IMR-90 (cell line): ENCODE data around the gene SDC1. TPM values are rescaled to one million over a fixed set of nuclear protein-coding genes. Genes with fewer than 3 reads are reported as not detected.

Experiments used
- ATAC-seq: fragments of 200-7000 bp; cut with Tn5 transposase; 2 replicates; pipeline ENCODE4 v1.9.1; 2020; ENCODE audit warnings: low read depth, mild to moderate bottlenecking, moderate library complexity
- BruUV-seq: library from RNA; stranded (reverse); fragments of 400-500 nt; replicated peaks from 2 replicates; lab custom pipeline; 2021; lab: Mats Ljungman, UMichigan
- CTCF ChIA-PET: fragments of 300-600 bp; formaldehyde crosslinking; extraction: SDS; loops from one replicate; lab custom pipeline; 2021; ENCODE audit warnings: antibody characterized with exemption; lab: Yijun Ruan, JAX
- POLR2A ChIA-PET: fragments of 300-600 bp; sonication (Branson Sonifier 250); formaldehyde crosslinking; loops from one replicate; lab custom pipeline; 2022; ENCODE audit warnings: antibody characterized with exemption; ENCODE audit not compliant: unreplicated experiment; lab: Charles Lee
- DNase-seq: peaks from one replicate; pipeline ENCODE4 v3.0.0; 2013
- H2AFZ ChIP-seq: replicated peaks from 2 replicates; pipeline ENCODE3; 2013; ENCODE audit warnings: low read length, mild to moderate bottlenecking; ENCODE audit not compliant: poor library complexity
- H2AK5ac ChIP-seq: 2 replicates; pipeline ENCODE4 v1.6.1; 2013; ENCODE audit warnings: low read depth, low read length, inconsistent platforms
- H2AK9ac ChIP-seq: replicated peaks from 2 replicates; pipeline ENCODE3; 2013; ENCODE audit warnings: mild to moderate bottlenecking, low read depth, low read length, moderate library complexity; ENCODE audit not compliant: poor library complexity
- H2BK120ac ChIP-seq: 2 replicates; pipeline ENCODE4 v1.6.1; 2013; ENCODE audit warnings: low read depth, low read length, inconsistent platforms
- H2BK15ac ChIP-seq: 3 replicates; pipeline ENCODE4 v1.6.1; 2013; ENCODE audit warnings: low read depth, low read length, inconsistent platforms
- H2BK20ac ChIP-seq: 2 replicates; pipeline ENCODE4 v1.6.1; 2013; ENCODE audit warnings: low read depth, mild to moderate bottlenecking, inconsistent platforms, low read length, moderate library complexity
- H2BK5ac ChIP-seq: 2 replicates; pipeline ENCODE4 v1.6.1; 2013; ENCODE audit warnings: mild to moderate bottlenecking, low read depth, low read length, inconsistent platforms; ENCODE audit not compliant: poor library complexity, severe bottlenecking
- H3K14ac ChIP-seq: replicated peaks from 2 replicates; pipeline ENCODE4 v1.6.1; 2013; ENCODE audit warnings: low read depth, low read length, inconsistent platforms
- H3K18ac ChIP-seq: 2 replicates; pipeline ENCODE4 v1.6.1; 2013; ENCODE audit warnings: low read depth, low read length, control low read depth
- H3K23ac ChIP-seq: 2 replicates; pipeline ENCODE4 v1.6.1; 2013; ENCODE audit warnings: low read depth, low read length, inconsistent platforms
- H3K27ac ChIP-seq: 2 replicates; pipeline ENCODE4 v1.5.1; 2013; ENCODE audit warnings: mild to moderate bottlenecking, control low read depth, low read length; ENCODE audit not compliant: insufficient read depth
- H3K27me3 ChIP-seq: 2 replicates; pipeline ENCODE4 v1.6.1; 2013; ENCODE audit warnings: low read length; ENCODE audit not compliant: control insufficient read depth, insufficient read depth
- H3K36me3 ChIP-seq: 2 replicates; pipeline ENCODE4 v1.6.1; 2013; ENCODE audit warnings: low read length, mixed read lengths; ENCODE audit not compliant: control insufficient read depth, insufficient read depth
- H3K4ac ChIP-seq: 2 replicates; pipeline ENCODE4 v1.6.1; 2013; ENCODE audit warnings: low read depth, low read length, inconsistent platforms
- H3K4me1 ChIP-seq: 2 replicates; pipeline ENCODE4 v1.6.1; 2013; ENCODE audit warnings: low read length, mixed read lengths; ENCODE audit not compliant: control insufficient read depth, insufficient read depth
- H3K4me2 ChIP-seq: 2 replicates; pipeline ENCODE4 v1.6.1; 2013; ENCODE audit warnings: low read depth, mild to moderate bottlenecking, control low read depth, low read length, moderate library complexity
- H3K4me3 ChIP-seq: 2 replicates; pipeline ENCODE4 v1.5.1; 2013; ENCODE audit warnings: low read depth, mild to moderate bottlenecking, control low read depth, low read length, moderate library complexity; ENCODE audit not compliant: insufficient read depth
- H3K56ac ChIP-seq: 2 replicates; pipeline ENCODE4 v1.6.1; 2013; ENCODE audit warnings: low read length, inconsistent platforms; ENCODE audit not compliant: insufficient read depth; ENCODE audit errors: extremely low read depth
- H3K79me1 ChIP-seq, 2 experiments: 2 replicates each; pipeline ENCODE4 v1.6.1; 2013; ENCODE audit warnings: low read length in 2 of 2, inconsistent platforms in 1 of 2, low read depth in 1 of 2
- H3K9ac ChIP-seq: 2 replicates; pipeline ENCODE4 v1.6.1; 2013; ENCODE audit warnings: low read depth, low read length, control low read depth
- H3K9me1 ChIP-seq: 2 replicates; pipeline ENCODE4 v1.6.1; 2013; ENCODE audit warnings: low read length, inconsistent platforms; ENCODE audit not compliant: insufficient read depth
- H3K9me3 ChIP-seq: 2 replicates; pipeline ENCODE4 v1.6.1; 2013; ENCODE audit warnings: low read length; ENCODE audit not compliant: control insufficient read depth, insufficient read depth
- H4K20me1 ChIP-seq: 2 replicates; pipeline ENCODE4 v1.6.1; 2013; ENCODE audit warnings: low read length, inconsistent platforms; ENCODE audit not compliant: insufficient read depth
- H4K5ac ChIP-seq: 2 replicates; pipeline ENCODE4 v1.6.1; 2013; ENCODE audit warnings: mild to moderate bottlenecking, low read depth, low read length, control low read depth
- H4K8ac ChIP-seq, 2 experiments: 2 replicates each; pipeline ENCODE4 v1.6.1; 2013; ENCODE audit warnings: low read depth in 2 of 2, low read length in 2 of 2, control low read depth in 1 of 2, inconsistent platforms in 1 of 2
- H4K91ac ChIP-seq: 2 replicates; pipeline ENCODE4 v1.6.1; 2013; ENCODE audit warnings: low read depth, low read length, inconsistent platforms; ENCODE audit not compliant: insufficient read depth
- BHLHE40 ChIP-seq: fragments of 150-350 bp; IDR thresholded peaks from 2 replicates; pipeline ENCODE4 v1.6.1; 2016; ENCODE audit warnings: mild to moderate bottlenecking, low read depth, low read length
- CEBPB ChIP-seq: IDR thresholded peaks from 2 replicates; pipeline ENCODE4 v1.6.1; 2012; ENCODE audit warnings: low read depth, low read length, improper control_type of control experiment
- CHD1 ChIP-seq: IDR thresholded peaks from 2 replicates; pipeline ENCODE4 v1.6.1; 2012; ENCODE audit warnings: low read depth, low read length, improper control_type of control experiment
- FOS ChIP-seq: fragments of 150-350 bp; IDR thresholded peaks from 2 replicates; pipeline ENCODE4 v1.6.1; 2016; ENCODE audit warnings: low read depth, low read length
- MAFK ChIP-seq: IDR thresholded peaks from 2 replicates; pipeline ENCODE4 v1.6.1; 2012; ENCODE audit warnings: low read depth, low read length, improper control_type of control experiment
- MAZ ChIP-seq: IDR thresholded peaks from 2 replicates; pipeline ENCODE4 v1.6.1; 2012; ENCODE audit warnings: low read depth, mild to moderate bottlenecking, low read length, improper control_type of control experiment, moderate library complexity, borderline replicate concordance
- MXI1 ChIP-seq: IDR thresholded peaks from 2 replicates; pipeline ENCODE4 v1.6.1; 2012; ENCODE audit warnings: low read depth, mild to moderate bottlenecking, low read length, moderate library complexity, borderline replicate concordance
- NFE2L2 ChIP-seq: fragments of 150-350 bp; IDR thresholded peaks from 2 replicates; pipeline ENCODE4 v1.6.1; 2016; ENCODE audit warnings: low read depth, mild to moderate bottlenecking, low read length
- POLR2A ChIP-seq: IDR thresholded peaks from 2 replicates; pipeline ENCODE4 v1.6.1; 2012; ENCODE audit warnings: mild to moderate bottlenecking, low read depth, low read length
- RAD21 ChIP-seq: IDR thresholded peaks from 2 replicates; pipeline ENCODE4 v1.6.1; 2012; ENCODE audit warnings: low read length, improper control_type of control experiment
- RCOR1 ChIP-seq: IDR thresholded peaks from 2 replicates; pipeline ENCODE4 v1.6.1; 2012; ENCODE audit warnings: mild to moderate bottlenecking, low read length, improper control_type of control experiment; ENCODE audit not compliant: insufficient replicate concordance
- RFX5 ChIP-seq: IDR thresholded peaks from 2 replicates; pipeline ENCODE4 v1.8.0; 2012; ENCODE audit warnings: low read depth, mild to moderate bottlenecking, low read length, moderate library complexity
- SMC3 ChIP-seq: fragments of 150-350 bp; IDR thresholded peaks from 2 replicates; pipeline ENCODE4 v1.6.1; 2016; ENCODE audit warnings: low read depth, mild to moderate bottlenecking, antibody characterized with exemption, low read length, moderate library complexity
- WGBS, 2 experiments: methylation state at CpG; one replicate each; pipeline versions ENCODE4 v1.1.5 to v1.1.7; 2013; ENCODE audit warnings: missing lambda C conversion rate in 2 of 2; ENCODE audit not compliant: insufficient read length in 1 of 2; ENCODE audit errors: extremely low coverage in 2 of 2; 5-methylcytosine and 5-hydroxymethylcytosine counted together
- dilution Hi-C: fragments of 300-500 bp; cut with HindIII; formaldehyde crosslinking; loops from one replicate; pipeline ENCODE4 v1.14.3; 2018; ENCODE audit warnings: low sequenced_read_pairs; ENCODE audit not compliant: unreplicated experiment
- in situ Hi-C: fragments of 300-500 bp; cut with MboI; formaldehyde crosslinking; loops from 3 replicates; pipeline ENCODE4 v1.14.3; 2019; ENCODE audit warnings: low sequenced_read_pairs, inconsistent platforms, mixed read lengths
- intact Hi-C: fragments of 100-400 bp; cut with micrococcal nuclease; formaldehyde crosslinking; loops from 2 replicates; pipeline ENCODE4 v1.10.0; 2022
- polyA plus RNA-seq, 3 experiments: library from polyadenylated mRNA; depleted of rRNA; stranded (reverse); fragments of >200 nt; gene quantifications; 2 replicates each; pipeline ENCODE4 v1.2.3, GENCODE V29; 2012; ENCODE audit warnings: low replicate concordance in 1 of 3
- total RNA-seq: library from RNA; depleted of rRNA; stranded (reverse); fragments of >200 nt; gene quantifications from 2 replicates; pipeline ENCODE4 v1.2.3, GENCODE V29; 2012
- TF ChIP-seq, protein P1 (sequence below): fragments of 150-350 bp; IDR thresholded peaks from 2 replicates; pipeline ENCODE4 v1.6.1; 2016; ENCODE audit warnings: low read depth, mild to moderate bottlenecking, low read length, moderate library complexity, borderline replicate concordance
- TF ChIP-seq, protein P2 (sequence below): fragments of 150-350 bp; IDR thresholded peaks from 2 replicates; pipeline ENCODE4 v1.6.1; 2017; ENCODE audit warnings: mild to moderate bottlenecking, antibody characterized with exemption, low read length, low read depth
- TF ChIP-seq, protein P3 (sequence below): conservative IDR thresholded peaks from 2 replicates; pipeline ENCODE4 v1.5.1; 2012; ENCODE audit warnings: mild to moderate bottlenecking, low read depth, low read length, improper control_type of control experiment

The SDC1 gene
- total and polyA plus RNA-seq, 2 of the 4 experiments (the other 2 are of a cell fraction): 22.0 to 28.3 TPM

DNA sequence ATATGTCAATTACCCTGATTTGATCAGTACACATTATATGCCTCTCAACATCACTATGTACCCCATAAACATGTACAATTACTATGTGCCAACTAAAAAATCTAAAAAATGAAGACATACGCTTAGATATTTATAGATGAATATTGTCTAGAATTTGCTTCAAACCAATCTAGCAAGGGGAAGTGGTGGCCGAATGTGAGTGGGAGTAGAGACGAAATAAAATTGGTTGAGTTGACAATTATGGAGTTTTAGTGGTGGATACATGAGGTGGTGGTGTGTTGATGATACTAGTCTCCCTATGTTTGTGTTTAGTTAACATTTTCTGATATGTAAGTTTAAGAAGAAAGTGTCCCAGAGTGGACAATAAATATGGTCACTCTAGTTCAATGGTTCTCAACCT is 49.0 kb downstream of the SDC1 start:
- Histone ChIP-seq H2BK20ac (no peak overlapping the region), H3K4me2 (no peak overlapping the region), H2AFZ (no peak overlapping the region), H4K5ac (no peak overlapping the region), H3K14ac (no peak overlapping the region), H2AK9ac (no peak overlapping the region), H4K8ac (no peak overlapping the region), H3K18ac (no peak overlapping the region), H3K27me3 (0 out of 2 replicates have a peak, but pooled peaks cover 3% of the 10 kb centered on the region), H2BK5ac (no peak overlapping the region), H3K9me1 (no peaks in the 10 kb centered on the region; the same call in 1 of the 2 replicates), H2AK5ac (no peak overlapping the region), H3K9me3 (no peaks in the 10 kb centered on the region), H3K4ac (no peak overlapping the region), H3K56ac (no peak overlapping the region), H3K4me3 (no peak overlapping the region), H3K79me1 (no peaks in the 10 kb centered on the region), H3K9ac (no peak overlapping the region), H2BK120ac (no peak overlapping the region), H4K20me1 (no peaks in the 10 kb centered on the region), H3K36me3 (no peaks in the 10 kb centered on the region), H3K27ac (no peak overlapping the region), H2BK15ac (no peak overlapping the region), H3K4me1 (no peaks in the 10 kb centered on the region), H4K91ac (no peak overlapping the region), H3K23ac (no peak overlapping the region)
- dilution Hi-C loops (no loop called here), intact Hi-C loops (no loop called here), in situ Hi-C loops (no loop called here)
- BruUV-seq: no TSS peak
- 76% methylated on average over 2 of the region's 3 CpGs; no CpG with 5 or more reads in 1 of the 2 experiments for WGBS, 2 experiments
- no peak for DNase-seq
- ChIA-PET POLR2A (interaction anchor here (0.5 kb wide), 1 partner anchor 1661 kb away, joined by 3 read pairs; no protein-coding TSS in a partner anchor), CTCF (no interaction called here)
- TF ChIP-seq RAD21 (no peak), POLR2A (no peak), BHLHE40 (no peak), CHD1 (no peak), NFE2L2 (no peak), FOS (no peak), RCOR1 (no peak), CEBPB (no peak), MXI1 (no peak), MAFK (no peak), RFX5 (no peak), MAZ (no peak), SMC3 (no peak)
- TF ChIP-seq, protein P1, sequence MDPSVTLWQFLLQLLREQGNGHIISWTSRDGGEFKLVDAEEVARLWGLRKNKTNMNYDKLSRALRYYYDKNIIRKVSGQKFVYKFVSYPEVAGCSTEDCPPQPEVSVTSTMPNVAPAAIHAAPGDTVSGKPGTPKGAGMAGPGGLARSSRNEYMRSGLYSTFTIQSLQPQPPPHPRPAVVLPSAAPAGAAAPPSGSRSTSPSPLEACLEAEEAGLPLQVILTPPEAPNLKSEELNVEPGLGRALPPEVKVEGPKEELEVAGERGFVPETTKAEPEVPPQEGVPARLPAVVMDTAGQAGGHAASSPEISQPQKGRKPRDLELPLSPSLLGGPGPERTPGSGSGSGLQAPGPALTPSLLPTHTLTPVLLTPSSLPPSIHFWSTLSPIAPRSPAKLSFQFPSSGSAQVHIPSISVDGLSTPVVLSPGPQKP: no peak
- TF ChIP-seq, protein P2, sequence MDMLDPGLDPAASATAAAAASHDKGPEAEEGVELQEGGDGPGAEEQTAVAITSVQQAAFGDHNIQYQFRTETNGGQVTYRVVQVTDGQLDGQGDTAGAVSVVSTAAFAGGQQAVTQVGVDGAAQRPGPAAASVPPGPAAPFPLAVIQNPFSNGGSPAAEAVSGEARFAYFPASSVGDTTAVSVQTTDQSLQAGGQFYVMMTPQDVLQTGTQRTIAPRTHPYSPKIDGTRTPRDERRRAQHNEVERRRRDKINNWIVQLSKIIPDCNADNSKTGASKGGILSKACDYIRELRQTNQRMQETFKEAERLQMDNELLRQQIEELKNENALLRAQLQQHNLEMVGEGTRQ: no peak
- TF ChIP-seq, protein P3, sequence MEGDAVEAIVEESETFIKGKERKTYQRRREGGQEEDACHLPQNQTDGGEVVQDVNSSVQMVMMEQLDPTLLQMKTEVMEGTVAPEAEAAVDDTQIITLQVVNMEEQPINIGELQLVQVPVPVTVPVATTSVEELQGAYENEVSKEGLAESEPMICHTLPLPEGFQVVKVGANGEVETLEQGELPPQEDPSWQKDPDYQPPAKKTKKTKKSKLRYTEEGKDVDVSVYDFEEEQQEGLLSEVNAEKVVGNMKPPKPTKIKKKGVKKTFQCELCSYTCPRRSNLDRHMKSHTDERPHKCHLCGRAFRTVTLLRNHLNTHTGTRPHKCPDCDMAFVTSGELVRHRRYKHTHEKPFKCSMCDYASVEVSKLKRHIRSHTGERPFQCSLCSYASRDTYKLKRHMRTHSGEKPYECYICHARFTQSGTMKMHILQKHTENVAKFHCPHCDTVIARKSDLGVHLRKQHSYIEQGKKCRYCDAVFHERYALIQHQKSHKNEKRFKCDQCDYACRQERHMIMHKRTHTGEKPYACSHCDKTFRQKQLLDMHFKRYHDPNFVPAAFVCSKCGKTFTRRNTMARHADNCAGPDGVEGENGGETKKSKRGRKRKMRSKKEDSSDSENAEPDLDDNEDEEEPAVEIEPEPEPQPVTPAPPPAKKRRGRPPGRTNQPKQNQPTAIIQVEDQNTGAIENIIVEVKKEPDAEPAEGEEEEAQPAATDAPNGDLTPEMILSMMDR: no peak
- ATAC-seq: no peak
